Activated CD4-positive, alpha-beta T cell treated with anti-CD3 and anti-CD28 coated beads, Interleukin-2, amount 50 U/mL, for 16 hours (primary cell): ENCODE measurements around the gene FSTL4.
"Not testable (repeated sequence)": the region's sequence is repeated elsewhere in the genome, so short reads cannot be mapped to it uniquely, and the experiment has no call there.

Source experiments
- DNase-seq: peaks from one replicate; pipeline ENCODE4 v3.0.0-alpha.2; 2020

FSTL4 gene

DNA sequence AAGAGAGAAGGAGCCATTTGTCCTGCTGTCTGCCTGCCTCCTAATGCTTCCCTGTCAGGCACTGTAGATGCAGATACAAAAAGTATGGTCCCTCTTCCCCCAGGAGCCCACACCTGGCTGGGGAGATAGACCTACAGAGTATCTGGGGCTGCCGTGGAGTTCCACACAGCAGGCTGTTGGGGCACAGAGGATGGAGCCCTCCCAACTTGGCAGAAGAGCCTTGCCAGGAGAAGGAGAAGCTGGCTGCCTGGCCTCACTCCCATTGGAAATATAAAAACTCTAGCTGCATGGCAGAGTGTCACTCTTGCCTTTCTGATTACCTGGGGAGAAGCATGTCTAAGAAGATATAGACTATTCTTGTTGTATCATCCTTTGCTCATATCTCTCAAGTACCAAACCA lies 160.4 kb downstream of the FSTL4 start:
- no peak for DNase-seq

DNA sequence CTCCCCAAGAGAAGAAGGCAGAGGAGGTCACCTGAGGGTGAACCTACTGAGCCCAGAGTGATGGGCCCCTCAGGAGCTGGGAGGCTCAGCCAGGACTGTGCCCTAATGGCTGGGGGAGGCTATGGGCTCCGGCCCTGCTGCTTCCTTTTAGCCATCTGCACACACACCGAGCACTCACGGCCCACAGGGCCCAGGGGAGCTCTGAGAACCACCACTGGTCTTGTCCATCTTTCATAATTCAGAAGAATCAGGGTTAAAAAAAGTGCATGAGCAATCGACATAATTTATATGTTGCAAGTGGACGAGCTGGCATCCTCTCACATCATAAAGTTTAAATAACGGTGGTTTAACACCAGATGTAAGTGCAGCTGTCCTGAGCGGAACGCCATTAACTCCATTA lies 162.1 kb downstream of the FSTL4 start:
- no peak for DNase-seq

DNA sequence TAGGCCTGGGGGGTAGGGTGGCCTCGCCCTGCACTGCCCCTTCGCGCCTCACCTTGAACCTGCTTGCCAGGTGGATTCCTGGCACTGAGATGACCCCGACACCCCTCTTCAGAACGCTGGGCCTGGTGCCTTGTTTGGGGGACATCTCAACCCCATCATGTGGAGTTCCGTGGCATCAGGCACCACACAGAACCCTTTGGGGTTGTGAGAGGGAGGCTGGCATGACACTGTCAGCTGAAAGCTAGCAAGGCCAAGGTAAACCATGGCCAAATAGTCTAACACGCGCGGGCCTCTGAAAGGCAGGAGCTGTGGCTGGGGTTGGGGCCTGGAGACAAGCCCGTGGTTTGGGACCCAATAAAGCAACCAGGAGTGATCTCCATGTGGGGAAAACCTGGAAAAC lies 163.2 kb downstream of the FSTL4 start:
- no peak for DNase-seq

DNA sequence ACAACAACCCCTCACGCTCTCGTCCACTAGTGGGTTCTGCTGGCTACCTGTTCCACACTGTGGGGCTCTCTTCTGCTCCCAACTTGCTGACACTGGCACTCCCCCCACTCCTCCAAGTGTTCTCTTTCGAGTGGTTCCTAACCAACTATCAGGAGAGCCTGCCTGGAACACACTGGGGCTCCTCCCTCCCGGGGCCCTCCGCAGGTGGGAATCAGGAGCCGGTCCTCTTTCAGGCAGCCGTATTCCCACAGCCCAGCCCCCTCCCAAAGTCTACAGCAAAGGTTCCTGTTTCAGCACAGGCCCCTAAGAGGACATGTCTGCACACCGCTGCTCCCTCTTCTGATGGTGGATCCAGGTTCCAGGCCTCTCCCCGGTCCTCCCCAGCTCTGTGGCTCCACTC lies 165.9 kb downstream of the FSTL4 start:
- DNase-seq: no peak

DNA sequence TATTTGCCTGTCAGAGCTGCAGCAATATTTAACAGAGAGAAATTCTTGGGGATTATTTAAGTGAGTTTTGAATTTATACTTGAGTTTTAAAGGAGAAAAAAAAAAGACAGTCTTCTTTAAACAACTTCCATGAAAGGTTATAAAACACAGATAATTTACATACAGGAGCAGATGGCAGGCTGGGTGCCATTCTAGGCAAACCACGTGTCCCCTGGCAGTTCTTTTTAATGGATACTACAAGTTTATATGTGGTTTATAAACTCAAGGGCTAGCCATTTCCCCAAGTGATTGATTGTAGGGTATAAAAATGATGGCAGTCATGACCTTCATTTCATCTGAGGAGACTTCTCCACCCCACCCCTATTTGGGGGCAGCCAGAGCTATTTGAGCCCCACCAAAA lies 166.6 kb downstream of the FSTL4 start:
- no peak for DNase-seq

DNA sequence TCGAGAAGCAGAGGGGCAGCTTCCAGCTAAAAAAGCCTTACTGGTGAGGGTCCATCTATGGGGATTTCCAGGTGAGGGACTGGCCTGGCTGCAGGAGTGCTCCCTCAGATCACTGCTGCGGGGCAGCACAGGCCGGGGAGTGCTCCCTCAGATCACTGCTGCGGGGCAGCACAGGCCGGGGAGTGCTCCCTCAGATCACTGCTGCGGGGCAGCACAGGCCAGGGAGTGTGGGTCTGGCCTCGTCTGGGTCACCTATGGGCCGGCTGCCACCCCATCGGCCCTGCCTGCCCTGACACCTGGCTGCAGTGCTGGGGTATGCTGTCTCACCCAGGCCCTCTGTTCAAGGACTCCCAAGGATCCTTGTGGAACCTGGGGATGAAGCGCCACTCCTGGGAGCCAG lies 167.1 kb downstream of the FSTL4 start:
- DNase-seq: not testable (repeated sequence)

DNA sequence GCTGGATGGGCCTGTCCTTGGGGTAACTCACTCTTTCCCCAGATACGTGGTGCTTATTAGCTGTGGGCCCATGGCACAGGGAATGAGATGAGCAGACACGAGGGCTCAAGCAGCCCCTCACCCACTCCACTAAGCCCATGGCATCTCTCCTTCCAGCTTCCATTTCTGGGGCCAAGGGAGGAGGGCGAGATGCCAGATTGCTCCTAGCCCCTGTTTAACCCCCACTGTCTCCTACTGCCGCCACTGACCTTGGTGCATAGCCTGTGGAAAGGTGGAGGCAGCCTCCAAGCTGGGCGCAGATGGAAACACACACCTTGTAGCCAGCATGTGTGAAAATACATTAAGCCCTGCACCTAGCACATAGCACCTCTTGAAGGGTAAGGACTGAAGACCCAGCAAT lies 167.6 kb downstream of the FSTL4 start:
- no peak for DNase-seq

DNA sequence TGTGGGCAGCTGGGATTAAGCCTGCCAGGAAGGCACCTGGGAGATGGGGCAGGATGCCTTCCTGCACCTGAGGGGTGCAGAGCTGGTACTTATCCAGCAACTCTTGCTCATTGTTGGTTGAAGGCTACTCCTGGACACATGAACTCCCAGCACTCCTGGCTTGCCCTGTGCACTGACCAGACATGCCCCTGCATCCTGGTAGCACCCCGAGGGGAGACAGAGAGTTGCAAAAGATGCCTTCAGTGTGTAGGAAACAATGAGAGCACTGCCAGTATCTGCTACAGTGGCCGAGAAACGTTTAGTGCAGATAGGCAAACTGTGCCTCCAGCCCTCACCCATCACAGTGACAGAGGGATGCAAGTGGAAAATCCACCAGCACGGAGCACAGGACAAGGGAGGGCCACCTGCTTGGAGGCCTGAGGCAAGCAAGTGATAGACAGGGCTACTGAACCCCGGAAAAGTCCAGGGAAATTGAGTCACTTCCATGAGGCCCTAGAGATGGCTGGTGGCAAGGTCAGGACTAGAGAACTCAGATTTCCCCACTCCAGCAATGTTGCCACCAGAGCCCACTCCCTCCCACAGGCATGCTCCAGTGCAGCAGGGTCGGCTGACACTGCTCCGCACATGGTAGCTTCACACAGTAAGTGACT lies 171.1 kb downstream of the FSTL4 start:
- no peak for DNase-seq

DNA sequence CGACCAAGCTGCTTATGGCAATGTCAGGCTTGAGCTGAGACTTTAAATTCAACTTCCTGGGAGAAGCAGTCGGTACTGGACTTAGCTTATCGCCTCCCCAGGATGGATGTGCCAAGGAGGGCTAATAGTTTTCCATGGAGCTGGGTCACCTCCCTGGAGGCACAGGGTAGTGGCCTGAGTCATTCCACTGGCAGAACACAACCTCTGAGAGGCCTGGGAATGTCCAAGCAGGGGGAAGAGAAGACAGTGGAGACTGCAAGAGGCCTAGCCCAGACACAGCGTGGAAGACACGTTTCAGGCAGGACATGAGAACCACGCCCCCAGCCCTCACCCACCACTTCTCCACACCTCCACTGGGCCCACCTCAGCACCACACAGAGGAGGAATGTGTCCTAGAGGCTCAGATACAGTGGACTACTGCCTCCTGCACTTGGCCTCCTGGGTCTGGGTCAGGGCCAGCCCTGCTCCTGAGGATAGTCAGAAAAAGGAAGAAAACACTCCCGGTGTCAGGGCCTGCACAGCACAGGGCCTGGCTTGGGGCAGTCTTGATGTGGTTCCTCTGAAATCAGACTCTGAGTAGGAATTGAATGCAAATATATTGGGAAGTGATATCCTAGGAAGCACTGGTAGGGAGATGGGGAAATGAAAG lies 171.8 kb downstream of the FSTL4 start:
- no peak for DNase-seq

DNA sequence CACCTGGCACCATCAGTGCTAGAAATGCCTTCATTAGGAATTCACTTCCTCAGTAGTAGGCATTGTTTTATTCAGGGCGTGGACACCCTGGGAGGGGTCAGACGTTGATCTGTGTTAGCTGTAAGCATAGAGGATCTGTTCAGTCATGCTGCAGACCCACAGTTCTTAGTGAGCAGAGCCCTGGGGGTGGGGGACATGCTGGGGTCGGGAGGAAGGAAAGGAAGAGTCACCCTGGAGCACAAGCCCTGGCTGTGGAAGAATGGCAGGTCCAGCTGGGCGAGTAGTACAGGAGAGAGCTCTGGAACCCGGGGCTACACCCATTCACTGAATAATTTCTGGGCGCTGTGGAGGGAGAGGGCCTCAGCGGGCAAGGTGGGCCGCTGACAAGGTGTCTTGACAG lies 172.5 kb downstream of the FSTL4 start:
- DNase-seq: no peak

DNA sequence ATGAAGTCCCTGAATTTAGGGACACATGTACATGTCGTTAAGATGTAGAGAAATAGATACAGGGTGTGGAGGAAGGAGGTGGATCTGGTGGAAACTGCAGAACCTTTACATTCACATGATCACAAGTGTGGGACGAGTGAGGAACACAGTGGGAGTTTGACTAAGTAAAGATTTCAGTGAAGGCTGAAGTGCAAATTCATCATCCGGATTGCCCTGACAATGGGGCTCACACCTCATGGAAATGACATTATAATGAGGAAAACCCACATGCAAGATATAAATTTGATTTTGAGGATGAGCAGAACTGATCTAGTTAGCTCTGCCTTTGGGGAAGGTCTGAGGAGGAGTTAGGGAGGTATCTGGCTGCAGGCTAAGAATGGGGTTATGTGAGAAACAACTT lies 173.9 kb downstream of the FSTL4 start:
- DNase-seq: no peak

DNA sequence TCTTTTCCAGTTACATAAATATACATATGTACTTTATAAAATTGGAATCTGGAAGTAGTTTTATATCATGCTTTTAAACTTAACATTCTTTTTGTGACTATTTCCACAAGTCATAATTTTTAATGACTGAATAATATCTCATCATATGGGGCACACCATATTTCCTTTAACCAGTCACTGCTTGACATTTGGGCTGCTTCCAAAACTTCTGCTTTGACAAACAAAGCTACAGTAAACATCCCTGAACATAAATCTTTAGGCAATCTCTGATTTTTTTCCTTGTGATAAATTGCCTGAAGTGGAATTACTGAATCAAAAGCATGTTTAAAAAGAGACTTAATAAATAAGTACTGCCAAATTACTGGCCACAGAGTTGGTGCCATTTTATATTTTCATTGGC lies 178.0 kb downstream of the FSTL4 start:
- DNase-seq: no peak

DNA sequence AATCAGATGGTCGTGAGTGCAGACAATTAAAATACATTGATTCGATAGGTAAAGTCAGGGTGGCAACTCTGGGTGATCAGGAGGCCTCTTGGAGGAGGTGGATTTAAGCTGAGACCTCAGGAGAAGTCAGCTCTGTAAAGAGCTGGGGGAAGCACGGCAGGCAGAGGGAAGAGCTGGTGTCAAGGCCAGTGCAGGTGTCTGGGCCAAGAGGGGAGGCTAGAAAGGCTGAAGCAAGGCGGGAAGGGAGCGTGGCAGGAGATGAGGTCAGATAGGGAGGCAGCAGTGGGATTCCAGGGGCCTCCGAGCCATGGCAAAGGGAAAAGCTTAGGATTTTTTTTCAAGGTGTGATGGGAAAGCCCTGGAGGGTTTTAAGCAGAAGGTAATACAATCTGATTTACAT lies 178.7 kb downstream of the FSTL4 start:
- DNase-seq: no peak

DNA sequence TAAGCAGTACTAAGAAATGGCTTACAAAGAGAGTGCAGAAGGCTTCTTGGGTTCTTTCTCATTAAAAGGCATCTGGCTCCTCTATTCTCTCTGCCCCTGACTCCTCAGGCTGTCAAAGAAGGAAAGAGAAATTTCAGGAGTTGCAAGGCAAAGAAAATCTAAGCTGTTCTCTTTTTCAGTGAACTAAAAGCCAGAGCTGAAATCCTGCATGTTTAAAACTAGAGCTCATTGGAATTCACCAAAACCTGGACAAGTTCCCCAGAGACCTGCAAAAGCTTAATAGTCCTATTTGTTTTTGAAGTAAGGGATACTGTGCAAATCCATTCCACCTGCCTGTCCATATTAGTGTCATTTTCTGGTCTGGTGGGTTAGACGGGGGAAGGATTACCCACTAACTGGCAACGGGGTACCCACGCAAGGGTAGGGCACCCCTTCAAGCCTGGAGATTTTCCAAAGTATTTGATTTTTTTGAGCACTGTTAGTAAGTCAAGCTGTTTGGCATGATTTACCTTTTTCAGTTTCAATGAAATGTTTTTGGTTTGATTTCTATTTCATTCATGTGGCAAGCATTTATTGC lies 179.3 kb downstream of the FSTL4 start:
- no peak for DNase-seq

DNA sequence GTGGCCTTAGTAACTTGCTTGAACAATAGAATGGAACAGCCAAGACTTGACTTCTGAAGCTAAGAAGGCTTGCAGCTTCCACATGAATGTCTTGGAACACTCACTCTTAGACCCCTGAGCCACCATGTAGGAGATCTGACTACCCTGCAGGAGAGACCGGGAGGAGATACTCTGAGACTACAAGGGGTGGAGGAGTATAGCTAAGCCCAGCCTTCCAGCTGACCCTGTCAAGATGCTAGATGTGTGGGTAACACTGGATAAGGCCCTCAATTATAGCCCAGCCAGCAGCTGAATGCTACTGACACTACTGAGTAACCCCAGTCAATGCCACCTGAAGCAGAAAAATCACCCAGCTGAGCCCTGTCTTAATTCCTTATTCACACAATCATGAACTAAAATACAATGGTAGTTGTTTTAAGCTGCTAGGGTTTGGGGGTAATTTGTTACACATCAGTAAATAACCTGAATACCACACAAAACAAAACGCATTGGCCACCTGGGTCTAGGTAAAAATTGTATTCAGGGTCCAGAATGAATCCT lies 180.9 kb downstream of the FSTL4 start:
- DNase-seq: no peak

DNA sequence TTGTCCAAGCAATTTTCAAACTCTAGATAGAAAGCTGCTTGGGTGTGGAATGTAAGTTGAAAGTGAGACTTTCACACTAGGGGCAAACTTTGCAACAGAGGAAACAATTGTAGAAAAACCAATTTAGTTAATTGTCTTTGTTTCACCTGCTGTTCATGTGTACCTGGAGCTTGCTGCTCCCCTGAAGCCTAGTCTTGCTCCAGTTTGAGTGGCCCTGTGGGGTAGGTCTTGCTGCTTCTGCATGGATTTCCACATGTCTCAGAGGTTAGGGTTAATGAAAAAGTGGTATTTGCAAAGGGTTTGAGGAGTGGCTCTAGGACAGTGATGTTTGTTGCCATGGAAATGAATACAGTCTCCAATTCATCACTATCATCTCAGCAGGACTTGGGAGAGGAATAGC lies 182.2 kb downstream of the FSTL4 start:
- no peak for DNase-seq

DNA sequence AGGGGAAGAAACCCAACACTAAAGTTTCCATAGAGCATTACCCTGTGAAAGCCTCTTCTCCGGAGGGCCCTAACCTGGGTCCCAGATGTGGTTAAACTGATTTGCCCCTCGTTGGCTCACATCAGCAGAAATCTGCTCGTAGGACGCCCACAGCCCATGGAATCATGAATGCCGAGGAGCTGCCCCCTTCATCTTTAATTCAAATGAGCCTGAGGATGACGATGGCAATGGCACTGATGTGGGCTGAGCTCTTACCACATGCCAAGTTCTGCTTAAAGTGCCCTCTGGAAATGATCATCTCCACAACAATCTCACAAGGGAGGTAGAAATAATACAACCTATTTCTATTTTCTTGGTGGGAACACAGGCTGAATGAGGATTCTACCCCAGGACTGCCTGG lies 183.3 kb downstream of the FSTL4 start:
- DNase-seq: no peak

DNA sequence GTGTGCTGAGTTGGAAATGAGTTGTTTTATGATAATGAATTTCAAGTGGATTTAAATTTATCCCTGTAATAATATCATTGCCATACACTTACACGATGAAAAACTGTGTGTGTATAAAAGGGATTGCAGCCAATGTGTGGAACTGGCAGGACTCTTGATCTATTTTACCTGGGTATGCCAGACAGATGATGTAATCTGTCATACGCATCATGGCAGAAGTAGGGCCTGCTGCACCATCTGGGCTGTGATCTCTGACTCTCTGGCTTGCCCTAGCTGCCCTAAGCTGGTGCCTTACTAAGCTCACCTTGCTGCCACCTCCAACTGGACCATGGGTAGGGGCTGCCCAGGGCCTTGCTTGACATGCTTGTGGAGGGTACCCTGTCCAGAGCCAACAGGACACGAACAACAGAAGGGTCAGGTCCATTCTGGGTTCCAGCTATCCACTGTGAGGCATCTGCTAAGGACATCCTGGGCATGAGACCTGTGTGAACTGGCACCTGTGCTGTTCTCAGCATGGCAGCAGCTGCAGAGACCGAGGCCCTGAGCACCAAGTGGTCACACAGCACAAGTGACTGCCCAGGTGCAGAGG lies 184.2 kb downstream of the FSTL4 start:
- no peak for DNase-seq

DNA sequence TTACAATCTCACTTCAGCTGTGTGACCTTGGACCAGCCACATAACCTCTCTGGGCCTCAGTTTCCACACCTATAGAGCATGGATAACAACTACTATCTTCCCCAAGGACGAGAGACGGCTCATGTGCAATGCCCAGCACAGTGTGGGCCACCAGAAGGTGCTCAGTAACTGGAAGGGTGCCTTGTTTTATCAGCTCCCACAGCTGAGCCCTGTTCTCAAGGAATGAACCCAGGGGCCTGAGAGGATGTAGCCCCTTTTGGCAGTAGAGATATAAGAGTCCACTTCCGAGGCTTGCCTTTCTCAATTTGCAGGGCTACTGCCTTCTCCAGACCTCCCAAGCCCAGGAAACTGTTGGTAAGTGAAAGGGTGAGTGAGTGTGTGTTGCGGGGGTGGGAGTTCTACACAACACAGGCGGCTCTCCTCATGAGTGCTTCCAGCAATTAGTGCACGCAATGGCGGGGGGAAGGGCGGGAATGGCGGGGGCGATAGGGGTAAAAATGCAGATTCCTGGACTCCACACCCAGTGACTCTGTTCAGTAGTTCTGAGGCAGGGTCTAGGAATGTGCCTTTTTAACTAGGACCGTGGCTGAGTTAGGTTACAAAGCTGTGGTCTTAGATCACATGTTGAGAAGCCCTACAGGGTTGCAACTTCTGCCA lies 185.1 kb downstream of the FSTL4 start:
- DNase-seq: no peak

DNA sequence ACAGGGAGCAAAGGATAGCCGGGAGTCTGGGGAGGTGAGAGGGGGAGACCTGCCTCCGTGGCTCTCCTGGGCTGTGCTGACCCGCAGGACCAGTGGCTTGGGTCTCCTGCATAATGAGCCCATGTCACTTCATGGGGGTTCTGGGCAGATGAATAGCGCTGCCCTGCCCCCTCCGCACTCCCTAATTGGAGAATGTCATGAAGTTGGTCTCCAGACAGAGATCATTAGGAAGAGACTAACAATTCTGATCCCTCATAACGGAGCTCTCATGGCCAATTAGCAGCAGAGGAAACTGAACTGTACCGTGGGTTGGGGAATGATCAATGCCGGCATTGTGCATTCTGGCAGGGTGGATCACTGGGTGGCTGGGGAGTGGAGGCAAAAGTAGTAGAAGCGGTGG lies 186.1 kb downstream of the FSTL4 start:
- DNase-seq: no peak

DNA sequence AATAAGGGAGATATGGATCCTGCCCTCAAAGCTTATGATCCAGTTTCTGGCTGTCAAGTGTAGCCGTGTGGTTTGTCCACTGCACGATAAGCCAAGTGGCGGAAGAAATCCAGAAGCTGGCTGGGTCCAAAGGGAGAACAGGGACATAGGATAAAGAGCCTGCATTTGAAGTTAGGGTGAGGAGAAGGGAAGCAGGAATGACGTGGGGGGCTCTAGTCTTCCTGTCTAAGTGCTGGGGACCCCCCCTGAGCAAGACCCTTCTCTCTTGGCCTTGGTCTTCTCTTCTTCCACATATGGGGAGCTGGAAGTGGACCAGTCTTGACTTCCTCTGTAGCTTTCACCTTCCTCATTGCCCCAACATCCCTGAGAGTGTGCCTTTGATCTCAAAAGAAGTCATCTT lies 186.6 kb downstream of the FSTL4 start:
- no peak for DNase-seq

DNA sequence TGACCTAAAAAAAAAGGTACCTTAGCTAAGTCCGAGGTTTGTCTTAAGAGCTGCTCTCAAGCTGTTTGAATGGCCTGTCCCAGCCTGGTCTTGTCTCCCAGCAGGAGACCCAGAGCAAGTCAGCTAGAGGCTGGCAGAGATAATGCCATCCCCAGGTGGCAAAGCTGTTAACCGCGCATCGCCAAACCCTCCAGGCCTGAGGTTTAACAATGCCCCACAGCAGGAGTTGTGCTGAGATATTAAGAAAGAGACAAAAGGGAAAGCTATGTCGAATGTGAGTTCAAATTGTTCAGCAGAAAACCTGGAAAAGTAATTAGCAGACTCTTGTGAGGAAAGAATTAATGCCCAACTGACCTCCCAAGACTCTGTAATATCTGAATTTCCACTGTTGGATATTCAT lies 187.1 kb downstream of the FSTL4 start:
- DNase-seq: no peak

DNA sequence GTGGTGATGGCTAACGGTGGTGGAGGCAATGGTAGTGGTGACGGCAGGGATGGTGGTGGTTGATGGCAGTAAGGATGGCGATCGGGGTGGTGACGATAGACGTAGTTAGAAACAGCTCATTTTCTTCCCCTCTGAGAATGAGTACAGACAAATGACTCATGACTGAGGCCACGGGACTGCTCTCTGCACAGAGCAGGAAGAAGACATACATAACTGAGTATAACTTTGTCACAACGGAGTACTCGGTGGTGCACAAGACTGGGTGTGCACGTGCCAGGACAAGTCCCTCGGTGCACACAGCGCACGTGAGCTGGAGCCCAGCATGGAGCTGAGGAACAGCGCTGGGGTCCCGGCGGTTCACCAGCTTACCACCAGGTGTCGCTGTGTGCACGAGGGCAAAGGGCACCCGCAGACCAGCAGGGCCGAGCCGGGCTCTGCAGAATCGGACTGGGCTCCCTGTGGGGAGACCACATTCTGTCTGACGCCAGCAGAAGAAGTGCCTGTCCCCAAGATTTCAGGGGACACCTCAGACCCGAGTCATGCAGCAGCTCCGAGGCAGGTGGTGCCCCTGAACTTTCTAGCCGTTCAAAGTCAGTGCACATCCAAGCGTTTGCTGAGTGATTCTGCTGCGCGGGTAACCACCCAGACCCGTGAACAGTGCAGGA lies 188.6 kb downstream of the FSTL4 start:
- DNase-seq: peak; percentile 79
